ENCODE measurements around the gene FAM219A.

Gene FAM219A

DNA sequence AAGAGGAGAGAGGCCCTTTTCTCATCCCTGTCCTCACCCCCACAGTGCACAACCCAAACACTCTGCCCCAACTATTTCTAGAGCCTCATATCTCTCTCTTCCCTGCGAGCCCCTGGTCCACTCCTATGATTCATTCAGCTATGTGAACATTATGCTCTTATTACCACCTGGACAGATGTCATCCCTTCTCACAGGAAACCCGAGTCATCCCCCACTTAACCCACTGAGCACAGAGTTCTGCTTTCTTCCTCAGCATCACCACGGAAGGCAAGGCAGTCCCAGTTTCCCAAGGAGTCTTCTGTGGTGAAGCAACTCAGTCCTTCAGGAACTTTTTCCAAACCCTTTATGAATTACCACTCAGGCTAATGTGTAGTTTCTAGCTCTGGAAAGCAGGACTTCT, 1.6 kb upstream of the FAM219A start:
- DNase-seq (ENCODE audit: low spot score) = no peak
- no peak overlapping the region for H3K27ac ChIP-seq
- ChIA-PET CTCF (interaction anchor here (0.7 kb wide), 1 partner anchor 56 kb away, joined by 3 read pairs; no protein-coding TSS in a partner anchor), POLR2A (ENCODE audit: low non-redundant PET) (no interaction called here)
- TF ChIP-seq, protein P1, sequence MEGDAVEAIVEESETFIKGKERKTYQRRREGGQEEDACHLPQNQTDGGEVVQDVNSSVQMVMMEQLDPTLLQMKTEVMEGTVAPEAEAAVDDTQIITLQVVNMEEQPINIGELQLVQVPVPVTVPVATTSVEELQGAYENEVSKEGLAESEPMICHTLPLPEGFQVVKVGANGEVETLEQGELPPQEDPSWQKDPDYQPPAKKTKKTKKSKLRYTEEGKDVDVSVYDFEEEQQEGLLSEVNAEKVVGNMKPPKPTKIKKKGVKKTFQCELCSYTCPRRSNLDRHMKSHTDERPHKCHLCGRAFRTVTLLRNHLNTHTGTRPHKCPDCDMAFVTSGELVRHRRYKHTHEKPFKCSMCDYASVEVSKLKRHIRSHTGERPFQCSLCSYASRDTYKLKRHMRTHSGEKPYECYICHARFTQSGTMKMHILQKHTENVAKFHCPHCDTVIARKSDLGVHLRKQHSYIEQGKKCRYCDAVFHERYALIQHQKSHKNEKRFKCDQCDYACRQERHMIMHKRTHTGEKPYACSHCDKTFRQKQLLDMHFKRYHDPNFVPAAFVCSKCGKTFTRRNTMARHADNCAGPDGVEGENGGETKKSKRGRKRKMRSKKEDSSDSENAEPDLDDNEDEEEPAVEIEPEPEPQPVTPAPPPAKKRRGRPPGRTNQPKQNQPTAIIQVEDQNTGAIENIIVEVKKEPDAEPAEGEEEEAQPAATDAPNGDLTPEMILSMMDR (conservative IDR thresholded peaks at IDR 0.05; ENCODE audit: low read depth) = no peak

DNA sequence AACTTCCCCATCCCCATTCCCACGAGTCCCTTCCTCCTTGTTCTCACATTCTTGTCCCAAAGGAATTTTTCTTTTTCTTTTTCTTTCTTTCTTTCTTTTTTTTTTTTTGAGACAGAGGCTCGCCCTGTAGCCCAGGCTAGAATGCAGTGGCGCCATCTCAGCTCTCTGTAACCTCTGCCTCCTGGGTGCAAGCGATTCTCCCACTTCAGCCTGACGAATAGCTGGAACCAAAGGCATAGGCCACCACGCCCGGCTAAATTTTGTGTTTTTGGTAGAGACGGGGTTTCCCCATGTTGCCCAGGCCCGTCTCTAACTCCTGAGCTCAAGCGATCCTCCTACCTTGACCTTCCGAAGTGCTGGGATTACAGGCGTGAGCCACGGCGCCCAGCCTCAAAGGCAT, 986 bp upstream of the FAM219A start:
- no peak overlapping the region for H3K27ac ChIP-seq
- ChIA-PET CTCF (interaction anchor here (0.5 kb wide), 1 partner anchor 101 kb away, joined by 3 read pairs; no protein-coding TSS in a partner anchor), POLR2A (ENCODE audit: low non-redundant PET) (no interaction called here)
- TF ChIP-seq, protein P1 (conservative IDR thresholded peaks at IDR 0.05; ENCODE audit: low read depth) = no peak
- no peak for DNase-seq (ENCODE audit: low spot score)

DNA sequence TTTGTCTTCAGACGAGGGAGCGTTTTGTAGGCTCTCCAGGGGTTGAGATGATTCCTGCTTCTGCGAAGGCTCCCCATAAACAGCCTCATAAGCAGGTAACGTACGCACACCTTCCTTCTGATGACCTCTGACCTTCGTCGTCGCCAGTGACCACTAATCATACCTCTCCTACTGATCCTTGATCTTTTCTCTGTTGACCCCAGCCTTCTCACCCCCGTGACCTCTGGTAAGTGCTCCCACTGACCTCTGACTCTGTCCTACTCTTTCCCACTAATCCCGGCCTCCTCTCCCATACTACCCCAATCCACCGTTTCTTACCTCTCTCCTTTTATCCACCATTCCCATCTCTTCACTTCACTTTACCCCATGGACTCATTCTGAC, 580 bp upstream of the FAM219A start:
- ChIA-PET POLR2A (ENCODE audit: low non-redundant PET) (no interaction called here), CTCF (interaction anchor here (0.5 kb wide), 1 partner anchor 101 kb away, joined by 3 read pairs; no protein-coding TSS in a partner anchor)
- DNase-seq (ENCODE audit: low spot score) = no peak
- TF ChIP-seq, protein P1 (conservative IDR thresholded peaks at IDR 0.05; ENCODE audit: low read depth) = no peak
- no peak overlapping the region; the same call in 1 of the 2 replicates for H3K27ac ChIP-seq

DNA sequence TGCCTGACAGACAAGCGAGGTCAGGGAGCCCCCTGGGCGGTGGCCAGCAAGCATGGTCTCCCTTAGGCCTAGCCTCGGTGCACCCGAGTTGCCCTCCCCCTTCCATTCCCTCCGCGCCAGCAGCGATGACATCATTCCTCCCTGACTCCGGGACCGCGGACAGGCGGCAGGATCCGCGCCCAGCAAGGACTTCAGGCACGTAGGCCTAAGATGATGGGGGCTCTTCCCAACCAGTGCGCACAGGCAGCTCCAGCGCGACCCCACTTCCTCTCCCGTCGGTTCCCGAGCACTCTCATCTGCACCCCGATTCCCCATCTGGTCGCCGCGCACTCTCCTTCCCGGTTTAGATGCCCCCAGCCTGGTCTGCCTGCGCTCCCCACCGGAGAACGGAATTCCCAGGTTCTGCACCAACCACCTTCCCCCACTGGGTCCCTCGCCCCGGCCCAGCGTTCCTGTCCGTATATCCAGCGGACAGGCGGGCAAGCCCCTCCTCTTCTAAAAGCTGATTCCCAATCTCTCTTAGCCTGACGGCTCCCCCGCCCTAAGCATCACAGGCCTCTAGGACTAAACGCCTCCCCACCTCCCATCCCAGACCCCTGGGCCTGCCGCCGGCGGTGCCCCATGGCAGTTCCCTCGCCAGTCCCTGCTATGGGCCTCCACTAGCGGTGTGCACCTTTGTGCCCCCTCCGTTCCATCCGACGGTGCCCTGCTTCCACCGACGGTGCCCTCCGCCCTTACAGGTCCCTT, 931 bp downstream of the FAM219A start:
- peak; percentile 42 for DNase-seq (ENCODE audit: low spot score)
- ChIA-PET POLR2A (ENCODE audit: low non-redundant PET) (no interaction called here), CTCF (interaction anchor here (0.8 to 1.2 kb wide), 2 partner anchors 26 to 33 kb away, joined by 3 to 4 read pairs; no protein-coding TSS in a partner anchor)
- TF ChIP-seq, protein P1 (conservative IDR thresholded peaks at IDR 0.05; ENCODE audit: low read depth) = no peak
- peak overlapping the region; percentile 66 for H3K27ac ChIP-seq

DNA sequence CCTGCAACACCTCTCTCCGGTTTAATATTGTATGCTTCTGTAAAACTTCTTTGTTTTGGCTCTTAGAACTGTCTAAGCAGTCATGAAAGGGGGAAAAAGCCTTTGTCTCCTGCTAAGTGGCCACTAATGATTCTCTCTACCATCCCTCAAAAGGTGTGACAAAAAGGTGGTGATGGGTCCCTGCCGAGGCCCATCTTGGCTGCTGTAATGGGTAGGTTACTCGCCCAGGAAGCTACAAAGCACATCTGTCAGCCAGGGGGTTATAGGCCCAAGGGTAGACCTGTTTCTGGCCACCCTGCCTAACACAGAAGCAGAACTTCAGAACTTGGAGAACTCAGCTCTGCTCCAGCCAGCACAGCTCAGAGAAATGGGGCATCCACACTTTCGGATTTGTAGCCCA, 1.6 kb downstream of the FAM219A start:
- H3K27ac ChIP-seq = peak overlapping the region; percentile 66
- ChIA-PET POLR2A (ENCODE audit: low non-redundant PET) (no interaction called here), CTCF (interaction anchor here (0.5 to 1.2 kb wide), 4 partner anchors 25 to 125 kb away, joined by 3 to 4 read pairs (median 3); no protein-coding TSS in a partner anchor)
- DNase-seq (ENCODE audit: low spot score) = no peak
- TF ChIP-seq, protein P1 (conservative IDR thresholded peaks at IDR 0.05; ENCODE audit: low read depth) = no peak

DNA sequence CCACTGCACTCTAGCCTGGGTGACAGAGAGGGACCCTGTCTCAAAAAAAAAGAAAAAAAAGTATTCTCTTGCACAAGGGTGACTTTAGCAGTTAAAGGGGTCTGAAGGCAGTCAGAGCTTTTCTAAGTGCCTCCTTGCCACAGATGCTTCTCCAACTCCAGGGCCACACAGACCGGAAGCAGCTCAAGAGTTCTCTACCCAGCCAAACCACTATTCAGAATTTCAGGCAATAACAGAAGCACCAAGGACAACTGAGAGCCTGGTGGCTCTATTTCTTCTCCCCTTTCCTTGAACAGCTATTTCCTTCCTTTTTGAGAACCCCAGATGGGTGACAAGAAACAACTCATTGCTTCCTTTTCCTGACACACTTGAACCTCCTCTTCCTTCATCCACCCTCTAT, 2.2 kb downstream of the FAM219A start:
- TF ChIP-seq, protein P1 (conservative IDR thresholded peaks at IDR 0.05; ENCODE audit: low read depth) = no peak
- CTCF ChIA-PET = interaction anchor here (0.6 to 1.4 kb wide), 3 partner anchors 56 to 135 kb away, joined by 3 to 4 read pairs (median 3); no protein-coding TSS in a partner anchor
- no peak overlapping the region for H3K27ac ChIP-seq
- DNase-seq (ENCODE audit: low spot score) = no peak
- POLR2A ChIA-PET (ENCODE audit: low non-redundant PET) = no interaction called here
